K562 (cell line): ENCODE measurements around the gene MAGI1. TPM values are rescaled to one million over a fixed set of nuclear protein-coding genes. Genes with fewer than 3 reads are reported as not detected.

Experiments
- ATAC-seq: fragments of 200-7000 bp; cut with Tn5 transposase; 3 replicates; pipeline ENCODE4 v1.9.1; 2020; ENCODE audit warnings: moderate library complexity
- BruUV-seq: library from RNA; stranded (reverse); fragments of 400-500 nt; replicated peaks from 2 replicates; lab custom pipeline; 2021; lab: Mats Ljungman, UMichigan
- CTCF ChIA-PET: fragments of 300-600 bp; formaldehyde crosslinking; extraction: SDS; loops from one replicate; lab custom pipeline; 2021; ENCODE audit warnings: low intra/inter-chr PET ratio; lab: Yijun Ruan, JAX
- POLR2A ChIA-PET: fragments of 300-600, 350-650 bp; sonication (Branson Sonifier 250); formaldehyde crosslinking; extraction: SDS; loops from one replicate; lab custom pipeline; 2021; ENCODE audit warnings: antibody characterized with exemption, inconsistent platforms; lab: Yijun Ruan, JAX
- DNase-seq, 4 experiments: peaks; one replicate each; pipeline versions ENCODE4 v3.0.0 to v3.0.0-alpha.2; 2011 to 2018; ENCODE audit warnings: low spot score in 3 of 4, mixed read lengths in 3 of 4; ENCODE audit errors: extremely low read depth in 1 of 4
- FAIRE-seq: peaks from 2 replicates; lab custom pipeline; 2011; peaks lifted over from hg19 to GRCh38; lab: Jason Lieb, UNC
- H2AFZ ChIP-seq: 2 replicates; pipeline ENCODE4 v1.6.0; 2011; ENCODE audit warnings: low read depth, low read length, control low read depth, inconsistent platforms
- H3K27ac ChIP-seq: fragments of 200-600 bp; 3 replicates; pipeline ENCODE4 v1.8.0; 2011; ENCODE audit warnings: low read depth, mild to moderate bottlenecking, control low read depth, inconsistent platforms, low read length, moderate library complexity, mixed read lengths; ENCODE audit errors: extremely low read depth
- H3K27me3 ChIP-seq, 2 experiments: fragments of 300-600 bp in 1 of 2; 2 replicates in 1 of 2; 3 replicates in 1 of 2; pipeline versions ENCODE4 v1.6.0 to v1.8.0; 2011; ENCODE audit warnings: inconsistent platforms in 2 of 2, low read length in 2 of 2, mild to moderate bottlenecking in 1 of 2, mixed read lengths in 1 of 2, moderate library complexity in 1 of 2; ENCODE audit not compliant: control insufficient read depth in 2 of 2, insufficient read depth in 2 of 2
- H3K36me3 ChIP-seq: fragments of 300-600 bp; 3 replicates; pipeline ENCODE4 v1.8.0; 2011; ENCODE audit warnings: mild to moderate bottlenecking, low read length, inconsistent platforms; ENCODE audit not compliant: control insufficient read depth, insufficient read depth
- H3K4me1 ChIP-seq, 2 experiments: fragments of 200-600 bp in 1 of 2; replicated peaks in 1 of 2; 2 replicates in 1 of 2; 3 replicates in 1 of 2; pipeline versions ENCODE4 v1.5.1 to v1.8.0; 2011; ENCODE audit warnings: inconsistent platforms in 2 of 2, low read length in 2 of 2, mild to moderate bottlenecking in 1 of 2, mixed read lengths in 1 of 2, moderate library complexity in 1 of 2; ENCODE audit not compliant: control insufficient read depth in 2 of 2, insufficient read depth in 2 of 2
- H3K4me2 ChIP-seq: 2 replicates; pipeline ENCODE4 v1.6.1; 2011; ENCODE audit warnings: low read length, control low read depth, inconsistent platforms, mixed read lengths; ENCODE audit not compliant: insufficient read depth
- H3K4me3 ChIP-seq: fragments of 200-600 bp; sonication (generic), shearing (Covaris generic); 2 replicates; pipeline ENCODE4 v1.5.1; 2016; ENCODE audit warnings: control low read depth, inconsistent platforms
- H3K79me2 ChIP-seq: fragments of 200-600 bp; 3 replicates; pipeline ENCODE4 v1.8.0; 2011; ENCODE audit warnings: low read length, inconsistent platforms; ENCODE audit not compliant: control insufficient read depth, insufficient read depth
- H3K9ac ChIP-seq, 2 experiments: 2 replicates each; pipeline versions ENCODE4 v1.6.0 to v1.6.1; 2011; ENCODE audit warnings: low read depth in 2 of 2, low read length in 2 of 2, control low read depth in 1 of 2, inconsistent platforms in 1 of 2, mild to moderate bottlenecking in 1 of 2, mixed read lengths in 1 of 2; ENCODE audit not compliant: insufficient read depth in 1 of 2
- H3K9me1 ChIP-seq: one replicate; pipeline ENCODE4 v1.6.0; 2011; ENCODE audit warnings: inconsistent platforms, mild to moderate bottlenecking, low read length, moderate library complexity; ENCODE audit not compliant: control insufficient read depth, insufficient read depth
- H3K9me3 ChIP-seq: replicated peaks from 2 replicates; pipeline ENCODE4 v1.5.1; 2011; ENCODE audit warnings: low read depth, low read length, inconsistent platforms; ENCODE audit not compliant: control insufficient read depth, insufficient read depth
- H4K20me1 ChIP-seq: replicated peaks from 2 replicates; pipeline ENCODE4 v1.6.1; 2011; ENCODE audit warnings: low read length, inconsistent platforms, mixed read lengths; ENCODE audit not compliant: control insufficient read depth, insufficient read depth
- CBFA2T3 ChIP-seq: fragments of 450-650 bp; IDR thresholded peaks from 2 replicates; pipeline ENCODE4 v1.6.1; 2017
- DIDO1 ChIP-seq: fragments of 450-650 bp; IDR thresholded peaks from 2 replicates; pipeline ENCODE4 v1.6.1; 2016; ENCODE audit warnings: low read depth, missing biosample characterization, missing genetic modification characterization
- E2F3 ChIP-seq: fragments of 250-450 bp; sonication (Bioruptor Pico); IDR thresholded peaks from 2 replicates; pipeline ENCODE4 v1.4.0; 2020; ENCODE audit warnings: mild to moderate bottlenecking
- FOXA3 ChIP-seq, 2 experiments: fragments of 450-650 bp in 1 of 2; sonication (generic) in 1 of 2; formaldehyde crosslinking; IDR thresholded peaks in 1 of 2; conservative IDR thresholded peaks in 1 of 2; 2 replicates each; pipeline versions ENCODE4 v1.4.0 to v1.8.0; 2020 to 2022; ENCODE audit warnings: mild to moderate bottlenecking in 2 of 2, missing genetic modification reagents in 1 of 2
- HDAC1 ChIP-seq, 2 experiments: fragments of 450-650 bp; IDR thresholded peaks; 2 replicates each; pipeline ENCODE4 v1.6.1; 2016 to 2017; ENCODE audit warnings: inconsistent platforms in 1 of 2, mild to moderate bottlenecking in 1 of 2, moderate library complexity in 1 of 2
- PKNOX1 ChIP-seq: fragments of 450-650 bp; IDR thresholded peaks from 2 replicates; pipeline ENCODE4 v1.6.1; 2016
- SIRT6 ChIP-seq: IDR thresholded peaks from one replicate; pipeline ENCODE4 v1.6.1; 2012; ENCODE audit warnings: low read depth, mild to moderate bottlenecking, control low read depth, inconsistent platforms, low read length, moderate library complexity
- SMARCA5 ChIP-seq: fragments of 450-650 bp; IDR thresholded peaks from 2 replicates; pipeline ENCODE4 v1.6.1; 2016
- TRIM28 ChIP-seq: fragments of 450-650 bp; IDR thresholded peaks from 2 replicates; pipeline ENCODE4 v1.6.1; 2017
- ZBTB2 ChIP-seq: fragments of 450-650 bp; IDR thresholded peaks from 2 replicates; pipeline ENCODE4 v1.6.1; 2016; ENCODE audit warnings: antibody characterized with exemption
- ZMIZ1 ChIP-seq, 2 experiments: fragments of 150-350 bp in 1 of 2; IDR thresholded peaks; 2 replicates each; pipeline ENCODE4 v1.6.1; 2012 to 2016; ENCODE audit warnings: low read depth in 2 of 2, low read length in 2 of 2, mild to moderate bottlenecking in 1 of 2, moderate library complexity in 1 of 2
- ZNF445 ChIP-seq: fragments of 250-450 bp; sonication (Bioruptor Pico); IDR thresholded peaks from 2 replicates; pipeline ENCODE4 v1.4.0; 2020; ENCODE audit warnings: low read depth, mild to moderate bottlenecking, moderate library complexity
- ZNF75A ChIP-seq: fragments of 450-650 bp; formaldehyde crosslinking; IDR thresholded peaks from 2 replicates; pipeline ENCODE4 v1.4.0; 2020; ENCODE audit warnings: mild to moderate bottlenecking
- WGBS: fragments of 100-300 bp; shearing (Covaris generic); methylation state at CpG from one replicate; pipeline ENCODE4 v1.1.6; 2016; ENCODE audit warnings: low coverage, mixed read lengths; ENCODE audit not compliant: insufficient coverage; ENCODE audit errors: missing lambda C conversion rate; 5-methylcytosine and 5-hydroxymethylcytosine counted together
- in situ Hi-C: fragments of 300-500 bp; cut with MboI; formaldehyde crosslinking; loops from 4 replicates; pipeline ENCODE4 v1.15.0; 2018; ENCODE audit warnings: inconsistent platforms, mixed read lengths
- intact Hi-C: fragments of 100-400 bp; cut with micrococcal nuclease; formaldehyde crosslinking; loops from 2 replicates; pipeline ENCODE4 v1.14.2; 2022
- polyA plus RNA-seq, 8 experiments: library from polyadenylated mRNA; depleted of rRNA in 4 of 8; stranded (reverse) in 5 of 8; unstranded in 3 of 8; fragments of >200 nt; fragmentation: Nextera tagmentation in 2 of 8; fragmentation: Illumina TruSeq in 1 of 8; extraction: Ambion mirVana in 2 of 8; extraction: Trizol in 1 of 8; gene quantifications; 2 replicates each; pipeline versions ENCODE4 v1.2.1 to v1.2.3, GENCODE V29; 2011 to 2014; ENCODE audit warnings: inconsistent platforms in 1 of 8, missing spikeins in 1 of 8
- total RNA-seq, 7 experiments: library from RNA; depleted of rRNA in 6 of 7; stranded (reverse); fragments of >200 nt in 6 of 7; fragmentation: Illumina TruSeq in 2 of 7; extraction: Trizol in 2 of 7; gene quantifications; 2 replicates each; pipeline versions ENCODE4 v1.2.1 to v1.2.3, GENCODE V29; 2011 to 2021; ENCODE audit warnings: low replicate concordance in 1 of 7

The MAGI1 gene
- total and polyA plus RNA-seq, 9 of the 15 experiments (the other 6 are each of a cell fraction or from before 2014, with no cell fraction given): 7.8 to 59.4 (median 43.2) TPM

DNA sequence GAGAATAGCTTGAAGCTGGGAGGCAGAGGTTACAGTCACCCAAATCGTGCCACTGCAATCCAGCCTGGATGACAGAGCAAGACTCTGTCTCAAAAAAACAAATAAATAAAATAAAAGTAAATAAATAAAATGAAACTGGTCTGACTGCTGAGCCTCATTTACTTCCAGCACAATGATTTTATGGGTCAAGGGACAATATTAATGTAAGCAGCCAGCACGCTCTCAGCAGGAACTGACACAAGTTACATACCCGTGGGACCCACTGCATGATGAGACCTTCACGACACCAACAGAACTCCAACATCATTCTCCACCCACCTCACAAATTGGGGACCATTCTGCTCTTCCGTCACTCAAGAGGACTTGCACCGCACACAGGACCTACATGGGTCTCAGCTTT lies 230.3 kb downstream of the MAGI1 start:
- Histone ChIP-seq H2AFZ (no peak overlapping the region), H3K36me3 (no peaks in the 10 kb centered on the region), H3K27me3 (no peaks in the 10 kb centered on the region; a peak in 2 of 5 replicates), H3K9me3 (no peaks in the 10 kb centered on the region), H3K4me1 (no peaks in the 10 kb centered on the region), H3K4me3 (no peak overlapping the region)
- intact Hi-C loops: no loop called here
- FAIRE-seq: no peak
- ChIA-PET CTCF (no interaction called here), POLR2A (no interaction called here)
- no TSS peak for BruUV-seq
- TF ChIP-seq TRIM28 (no peak), E2F3 (CRISPR knock-in tag) (no peak), PKNOX1 (no peak), SIRT6 (no peak), ZNF75A (no peak), FOXA3 (CRISPR knock-in tag; conservative IDR thresholded peaks at IDR 0.05 in 1 of 2, IDR thresholded peaks at IDR 0.05 in 1 of 2) (no peak), SMARCA5 (no peak), HDAC1 (IDR thresholded peaks at IDR 0.05) (no peak), ZBTB2 (no peak), DIDO1 (no peak), CBFA2T3 (no peak), ZNF445 (CRISPR knock-in tag) (no peak), ZMIZ1 (IDR thresholded peaks at IDR 0.05; ENCODE audit: low read depth in 2 of 2, low read length in 2 of 2) (no peak)
- TF ChIP-seq, all 486 proteins: peak for 0
- WGBS: 20% methylated on average over 5 of the region's 6 CpGs
- H3K9ac ChIP-seq: no peak overlapping the region
- H3K27ac ChIP-seq: no peak overlapping the region
- in situ Hi-C loops: no loop called here
- H4K20me1 ChIP-seq: no peaks in the 10 kb centered on the region
- ATAC-seq (no peak), DNase-seq (no peak)
- no peaks in the 10 kb centered on the region for H3K79me2 ChIP-seq
- H3K4me2 ChIP-seq: no peak overlapping the region
- H3K9me1 ChIP-seq: no peaks in the 10 kb centered on the region
